Measurements from ENCODE around the gene C20orf96.

Gene C20orf96

DNA sequence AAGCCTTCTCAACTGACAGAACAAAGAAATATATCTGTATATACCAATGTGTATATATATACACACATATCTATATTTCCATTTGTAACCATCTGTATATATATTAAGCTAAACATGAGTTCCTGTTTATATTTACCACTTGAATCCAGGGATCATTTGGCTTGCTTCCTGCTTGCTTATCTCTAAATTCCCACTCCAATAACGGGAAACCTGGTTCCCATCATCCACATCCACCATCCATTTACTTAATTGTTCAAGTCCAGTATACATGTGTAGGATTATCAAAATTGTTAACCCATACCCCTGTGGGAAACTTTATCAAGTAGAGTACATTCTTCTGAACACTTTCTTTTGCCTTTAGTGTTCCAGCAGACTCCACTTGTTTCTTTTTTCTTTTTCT lies 22.3 kb upstream of the C20orf96 start:
- in situ Hi-C loops (cut with MboI; ENCODE audit: low sequenced_read_pairs): no loop called here

DNA sequence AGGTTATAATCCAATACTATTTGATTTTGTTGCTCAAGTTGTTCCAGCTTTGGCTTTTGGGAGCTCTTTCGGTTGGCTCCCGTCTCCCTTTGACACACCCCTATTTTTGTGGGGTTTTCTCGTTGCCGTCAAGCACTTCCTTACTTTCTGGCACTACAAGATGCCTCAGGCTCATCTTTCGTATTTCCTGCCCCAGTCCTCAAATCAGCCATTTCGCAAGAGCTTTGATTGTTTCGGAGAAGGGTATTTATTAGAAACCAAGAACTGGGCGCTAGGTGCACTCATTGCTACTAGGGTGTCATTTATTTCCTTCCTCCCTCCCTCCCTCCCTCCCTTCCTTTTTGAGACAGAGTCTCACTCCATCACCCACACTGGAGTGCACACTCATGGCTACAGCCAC lies 21.5 kb upstream of the C20orf96 start:
- in situ Hi-C loops (cut with MboI; ENCODE audit: low sequenced_read_pairs): no loop called here

- in situ Hi-C loops (cut with MboI; ENCODE audit: low sequenced_read_pairs): no loop called here
These were observed 21.1 kb upstream of the C20orf96 start for GRCh38 chr20:311609-312008.

DNA sequence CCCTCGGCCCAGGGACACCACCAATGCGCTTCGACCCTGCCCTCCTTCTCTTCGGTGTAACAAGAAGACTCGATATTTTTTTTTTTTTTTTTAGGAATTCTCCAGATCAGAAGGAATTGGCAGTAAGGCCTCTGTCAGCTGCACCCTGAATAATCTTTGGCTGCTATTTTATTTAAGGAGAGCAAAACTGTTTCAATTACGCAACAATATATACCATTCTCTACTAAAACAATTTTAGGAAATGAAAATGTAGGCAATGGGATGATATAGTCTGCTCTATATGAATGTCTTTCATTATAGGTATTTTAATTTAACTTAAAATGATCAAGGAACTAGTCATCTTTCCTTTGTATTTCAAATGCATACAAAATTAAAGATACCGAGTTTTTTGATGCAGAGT lies 20.1 kb upstream of the C20orf96 start:
- in situ Hi-C loops (cut with MboI; ENCODE audit: low sequenced_read_pairs): no loop called here

GRCh38 chr20:309841-310644 lies 19.5 kb upstream of the C20orf96 start:
- in situ Hi-C loops (cut with MboI; ENCODE audit: low sequenced_read_pairs): no loop called here

GRCh38 chr20:309306-309840 lies 18.8 kb upstream of the C20orf96 start:
- in situ Hi-C loops (cut with MboI; ENCODE audit: low sequenced_read_pairs): no loop called here

- in situ Hi-C loops (cut with MboI; ENCODE audit: low sequenced_read_pairs): no loop called here
These were observed 18.0 kb upstream of the C20orf96 start for GRCh38 chr20:308427-309038.

DNA sequence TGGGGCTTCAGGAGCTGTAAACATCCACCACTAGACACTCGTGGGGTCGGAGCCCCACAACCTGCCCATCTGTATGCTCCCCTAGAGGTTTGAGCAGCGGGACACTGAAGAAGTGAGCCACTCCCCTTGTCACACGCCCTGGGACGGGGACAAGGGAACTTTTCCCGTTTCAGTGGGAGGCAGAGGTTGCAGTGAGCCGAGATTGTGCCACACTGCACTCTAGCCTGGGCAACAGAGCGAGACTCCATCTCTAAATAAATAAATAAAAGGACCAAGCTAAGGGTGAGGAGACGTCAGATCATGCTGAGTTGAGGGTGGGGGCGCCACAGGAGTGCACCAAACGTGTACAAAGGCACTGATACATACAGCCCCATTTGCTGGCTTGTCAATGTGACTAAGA lies 15.2 kb upstream of the C20orf96 start:
- in situ Hi-C loops (cut with MboI; ENCODE audit: low sequenced_read_pairs): no loop called here

DNA sequence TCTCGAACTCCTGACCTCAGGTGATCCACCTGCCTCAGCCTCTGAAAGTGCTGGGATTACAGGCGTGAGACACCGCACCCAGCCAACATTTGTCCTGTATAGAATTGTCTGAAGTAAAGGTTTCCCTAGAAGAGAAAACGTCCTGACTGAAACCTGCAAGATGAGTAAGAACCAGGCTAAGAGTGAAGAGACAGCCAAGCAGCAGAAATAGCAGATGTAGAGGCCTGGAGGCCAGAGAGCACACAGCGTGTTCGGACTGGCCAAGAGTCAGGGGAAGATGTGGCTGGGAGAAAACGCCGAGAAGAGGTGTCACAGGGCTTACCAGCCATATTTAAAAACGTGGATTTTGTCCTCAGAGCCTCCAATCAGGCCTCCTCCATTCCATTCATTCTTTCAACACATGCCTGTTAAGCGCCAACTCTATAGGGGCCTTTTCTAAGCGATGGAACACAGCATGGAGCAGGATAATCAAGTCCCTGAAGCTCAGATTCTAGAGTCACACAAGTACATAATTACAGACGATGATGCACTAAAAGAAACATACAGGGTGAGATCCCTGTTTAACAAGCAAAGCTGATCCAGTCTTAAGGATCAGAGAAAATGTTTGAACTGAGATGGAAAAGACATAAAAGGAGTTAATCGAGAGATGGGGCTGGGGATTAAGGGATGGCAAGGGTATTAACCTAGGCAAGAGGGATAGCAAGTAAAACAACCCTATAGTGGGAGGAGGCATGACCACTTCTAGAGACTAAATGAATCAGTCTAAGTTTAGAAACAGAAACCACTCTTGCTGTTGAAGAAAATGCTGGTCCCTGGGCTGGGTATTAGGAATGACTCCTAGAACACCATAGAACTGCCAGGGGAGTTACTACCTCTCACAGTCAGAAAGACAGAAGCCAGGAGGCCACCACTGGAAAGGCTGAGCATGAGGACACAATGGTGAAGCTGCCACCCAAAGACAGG lies 11.6 kb upstream of the C20orf96 start:
- in situ Hi-C loops (cut with MboI; ENCODE audit: low sequenced_read_pairs): no loop called here

- in situ Hi-C loops (cut with MboI; ENCODE audit: low sequenced_read_pairs): no loop called here
These were observed 9.9 kb upstream of the C20orf96 start for GRCh38 chr20:300345-300990.

GRCh38 chr20:298776-299391 lies 8.3 kb upstream of the C20orf96 start:
- in situ Hi-C loops (cut with MboI; ENCODE audit: low sequenced_read_pairs): no loop called here

- in situ Hi-C loops (cut with MboI; ENCODE audit: low sequenced_read_pairs): no loop called here
These were observed 7.6 kb upstream of the C20orf96 start for GRCh38 chr20:297925-298775.

GRCh38 chr20:297098-297924 lies 6.8 kb upstream of the C20orf96 start, which contains the start of gene ZCCHC3:
TSS of gene ZCCHC3 (plus strand) at chr20:297570. CDS start at chr20:297587, 17 bp downstream.
- in situ Hi-C loops (cut with MboI; ENCODE audit: low sequenced_read_pairs): no loop called here

DNA sequence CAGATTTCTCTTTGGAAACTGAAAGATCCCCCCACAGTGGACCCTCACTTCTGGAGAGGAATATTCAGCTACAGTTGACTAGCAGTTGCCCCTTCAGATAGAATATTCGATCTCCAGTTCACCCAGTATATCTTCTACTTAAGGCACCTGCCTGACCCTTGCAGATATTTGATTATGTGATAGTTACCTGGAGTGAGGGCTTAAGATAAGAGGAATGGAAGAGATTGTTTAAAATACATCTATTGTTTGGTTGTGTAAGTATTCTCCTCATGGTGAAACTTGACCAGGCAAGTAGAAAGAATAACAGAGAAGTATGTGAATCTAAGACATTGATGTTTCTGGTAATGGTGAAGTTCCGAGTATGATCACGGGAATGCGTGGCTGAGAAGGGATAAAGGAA lies 5.3 kb upstream of the C20orf96 start:
- in situ Hi-C loops (cut with MboI; ENCODE audit: low sequenced_read_pairs): no loop called here

- in situ Hi-C loops (cut with MboI; ENCODE audit: low sequenced_read_pairs): no loop called here
These were observed 4.1 kb upstream of the C20orf96 start for GRCh38 chr20:294602-295001.

DNA sequence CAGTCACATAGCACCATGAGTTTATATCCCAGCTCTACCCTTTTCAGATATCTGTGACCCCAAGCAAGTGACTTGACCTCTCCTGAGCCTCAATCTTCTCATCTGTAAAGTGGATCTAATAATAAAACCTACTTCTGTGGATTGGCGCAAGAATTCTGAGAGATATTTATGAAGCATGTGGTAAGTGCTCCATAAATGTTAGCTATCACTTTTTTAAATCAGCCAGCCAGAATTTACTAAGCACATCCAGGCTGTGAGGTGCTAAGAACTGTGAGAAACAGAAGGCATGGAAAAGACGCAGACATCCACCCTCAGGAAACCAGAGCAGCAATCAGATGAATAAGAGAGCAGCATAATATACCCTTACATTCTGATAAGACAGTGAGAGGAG lies 862 bp downstream of the C20orf96 start:
- in situ Hi-C loops (cut with MboI; ENCODE audit: low sequenced_read_pairs): no loop called here

DNA sequence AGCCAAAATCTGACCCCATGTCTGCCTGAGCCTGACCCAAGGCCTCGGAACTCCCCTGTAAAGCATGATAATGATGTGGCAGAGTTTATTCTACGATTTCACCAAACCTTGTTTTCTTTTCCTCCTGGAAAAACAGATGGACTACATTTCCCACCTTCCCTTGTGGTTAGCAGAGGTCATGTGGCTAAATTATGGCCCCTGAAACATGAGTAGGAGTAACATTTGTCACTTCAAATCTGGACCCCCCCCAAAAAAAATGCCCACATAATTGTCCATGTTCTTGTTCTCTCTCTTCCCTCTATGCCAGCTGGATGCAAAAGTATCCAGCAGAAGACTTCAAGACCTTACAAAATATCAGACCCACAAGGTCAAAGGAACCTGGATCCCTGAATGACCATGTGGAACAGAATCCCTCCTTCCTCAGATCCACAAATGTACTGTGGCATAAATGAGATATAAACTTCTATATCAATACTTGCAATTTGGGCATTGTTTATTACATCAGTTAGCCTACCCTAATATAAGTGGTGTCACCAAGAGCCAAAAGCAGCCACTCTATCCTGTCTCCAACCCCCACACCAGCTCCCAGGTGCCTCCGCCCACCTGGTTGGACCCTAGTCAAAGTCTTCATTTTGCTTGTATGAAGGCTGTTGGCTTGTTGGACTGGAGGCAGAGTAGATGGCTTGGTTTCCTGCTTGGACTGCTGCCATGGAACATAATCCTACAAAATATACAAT lies 1.4 kb downstream of the C20orf96 start:
- in situ Hi-C loops (cut with MboI; ENCODE audit: low sequenced_read_pairs): no loop called here

- in situ Hi-C loops (cut with MboI; ENCODE audit: low sequenced_read_pairs): no loop called here
These were observed 4.0 kb downstream of the C20orf96 start for GRCh38 chr20:286508-286907.
